ENCODE measurements around the gene TCF25. TPM values are rescaled to one million over a fixed set of nuclear protein-coding genes. Genes with fewer than 3 reads are reported as not detected.
"Not testable (repeated sequence)": the region's sequence is repeated elsewhere in the genome, so short reads cannot be mapped to it uniquely, and the experiment has no call there.

TCF25 gene
- total RNA-seq, result 100 to 1,000 TPM; 207 to 224 TPM
- 100 to 1,000 TPM in 1 of 2 donors, 10 to 100 TPM in 1; 47.6 to 273 TPM for polyA plus RNA-seq
- long read RNA-seq, donor 1, transcript TCF25-201 (18 exons, 2,233 nt), result major isoform, 314 of 574 reads
- long read RNA-seq, donor 1, transcript TCF25-203 (2 exons, 981 nt), result minor isoform, 11 of 574 reads
- long read RNA-seq, donor 1, transcript TCF25-202 (19 exons, 2,377 nt), result minor isoform, 14 of 574 reads
- long read RNA-seq, donor 1, partial matches to known transcripts, result 87 of 574 reads
- long read RNA-seq, donor 1, other reads (novel, unspliced or antisense), result 143 of 574 reads
- long read RNA-seq, donor 2, transcript TCF25-201 (18 exons, 2,233 nt), result major isoform, 35 of 104 reads
- long read RNA-seq, donor 2, partial matches to known transcripts, result 46 of 104 reads
- long read RNA-seq, donor 2, other reads (novel, unspliced or antisense), result 19 of 104 reads

GRCh38 chr16:89873109-89873971 is at the start of gene TCF25:
TSS of gene TCF25 (plus strand) at chr16:89873592. CDS start at chr16:89873668, 76 bp downstream.
- H3K27me3 ChIP-seq (ENCODE audit: control insufficient read depth in 1 of 2, insufficient read depth in 2 of 2, low read length in 1 of 2), result no peaks in the 10 kb centered on the region
- 1% methylated on average over 64 to 104 of the region's 104 CpGs for WGBS, 2 donors
- ATAC-seq (ENCODE audit: low FRiP score) (peak; percentile 87), DNase-seq (peak; percentile 87 to 95)
- peak within 1 kb of the TSS; percentile 48 to 82 for H3K4me3 ChIP-seq (ENCODE audit: low read length in 2 of 2)
- H3K36me3 ChIP-seq (ENCODE audit: control insufficient read depth in 1 of 2, insufficient read depth in 2 of 2, low read length in 1 of 2), result no peaks in the 10 kb centered on the region
- intact Hi-C loops (cut with DNase I), result loop anchor here (5.0 to 10.0 kb wide), 4 partner anchors 46 to 171 kb away; partner anchors contain the start of genes DBNDD1 (in 1 of the 2), SPATA2L (in 1 of the 2) and SPIRE2 (in 1 of the 2)
- no peaks in the 10 kb centered on the region for H3K9me3 ChIP-seq (ENCODE audit: control insufficient read depth, low read length)
- no peaks in the 10 kb centered on the region for H3K4me1 ChIP-seq (ENCODE audit: control insufficient read depth in 1 of 2, insufficient read depth in 2 of 2, low read length in 2 of 2)
- H3K27ac ChIP-seq (ENCODE audit: low read depth in 1 of 2, low read length in 2 of 2), result peak within 1 kb of the TSS; percentile 52 to 99

- DNase-seq; H3K27ac ChIP-seq (ENCODE audit: low read depth in 1 of 2, low read length in 2 of 2); ATAC-seq (ENCODE audit: low FRiP score); H3K9me3 ChIP-seq (ENCODE audit: control insufficient read depth, low read length); H3K4me3 ChIP-seq (ENCODE audit: low read length in 2 of 2); H3K36me3 ChIP-seq (ENCODE audit: control insufficient read depth in 1 of 2, insufficient read depth in 2 of 2, low read length in 1 of 2); intact Hi-C loops (cut with DNase I); H3K4me1 ChIP-seq (ENCODE audit: control insufficient read depth in 1 of 2, insufficient read depth in 2 of 2, low read length in 2 of 2); H3K27me3 ChIP-seq (ENCODE audit: control insufficient read depth in 1 of 2, insufficient read depth in 2 of 2, low read length in 1 of 2): not testable (repeated sequence)
- WGBS, 2 donors, result 65 to 67% methylated on average over 5 of the region's 5 CpGs
Measured at GRCh38 chr16:89823824-89824148, 49.6 kb upstream of the TCF25 start.

DNA sequence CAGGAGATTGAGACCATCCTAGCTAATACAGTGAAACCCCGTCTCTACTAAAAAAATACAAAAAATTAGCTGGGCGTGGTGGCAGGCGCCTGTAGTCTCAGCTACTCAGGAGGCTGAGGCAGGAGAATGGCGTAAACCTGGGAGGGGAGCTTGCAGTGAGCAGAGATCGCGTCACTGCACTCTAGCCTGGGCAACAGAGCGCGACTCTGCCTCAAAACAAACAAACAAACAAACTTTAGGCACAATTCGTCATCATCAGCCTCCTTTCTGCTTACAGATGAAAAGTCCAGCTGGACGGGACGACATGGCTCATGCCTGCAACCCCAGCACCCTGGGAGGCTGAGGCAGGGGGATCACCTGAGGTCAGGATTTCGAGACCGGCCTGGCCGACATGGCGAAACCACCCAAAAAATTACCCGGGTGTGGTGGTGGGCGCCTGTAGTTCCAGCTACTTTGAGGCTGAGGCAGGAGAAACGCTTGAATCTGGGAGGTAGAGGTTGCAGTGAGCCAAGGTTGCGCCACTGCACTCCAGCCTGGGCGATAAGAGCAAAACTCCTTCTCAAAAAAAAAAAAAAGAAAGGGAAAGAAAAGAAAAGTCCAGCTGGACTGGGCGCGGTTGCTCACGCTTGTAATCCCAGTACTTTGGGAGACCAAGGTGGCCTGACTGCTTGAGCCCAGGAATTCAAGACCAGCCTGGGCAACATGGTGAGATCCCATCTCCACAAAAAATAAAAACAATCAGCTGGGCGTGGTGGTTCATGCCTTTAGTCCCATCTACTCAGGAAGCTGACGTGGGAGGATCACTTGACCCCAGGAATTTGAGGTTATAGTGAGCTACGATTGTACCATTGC is 46.6 kb upstream of the TCF25 start:
- intact Hi-C loops (cut with DNase I), result loop anchor here in 1 of 2 donors (5.0 kb wide), 1 partner anchor 46 kb away; the partner anchor contains the start of gene TCF25
- H3K4me1 ChIP-seq (ENCODE audit: control insufficient read depth in 1 of 2, insufficient read depth in 2 of 2, low read length in 2 of 2), result no peaks in the 10 kb centered on the region
- H3K27ac ChIP-seq (ENCODE audit: low read depth in 1 of 2, low read length in 2 of 2), result no peak overlapping the region
- no peak for DNase-seq
- H3K9me3 ChIP-seq (ENCODE audit: control insufficient read depth, low read length), result no peaks in the 10 kb centered on the region
- no peak for ATAC-seq (ENCODE audit: low FRiP score)
- H3K36me3 ChIP-seq (ENCODE audit: control insufficient read depth in 1 of 2, insufficient read depth in 2 of 2, low read length in 1 of 2), result no peaks in the 10 kb centered on the region
- no peaks in the 10 kb centered on the region for H3K27me3 ChIP-seq (ENCODE audit: control insufficient read depth in 1 of 2, insufficient read depth in 2 of 2, low read length in 1 of 2)
- WGBS, 2 donors, result 79 to 86% methylated on average over 25 to 26 of the region's 26 CpGs
- no peak overlapping the region for H3K4me3 ChIP-seq (ENCODE audit: low read length in 2 of 2)

GRCh38 chr16:89827383-89828198 is 45.8 kb upstream of the TCF25 start:
- no peak overlapping the region for H3K27ac ChIP-seq (ENCODE audit: low read depth in 1 of 2, low read length in 2 of 2)
- no peak for ATAC-seq (ENCODE audit: low FRiP score)
- no peaks in the 10 kb centered on the region for H3K27me3 ChIP-seq (ENCODE audit: control insufficient read depth in 1 of 2, insufficient read depth in 2 of 2, low read length in 1 of 2)
- no peaks in the 10 kb centered on the region for H3K9me3 ChIP-seq (ENCODE audit: control insufficient read depth, low read length)
- H3K4me3 ChIP-seq (ENCODE audit: low read length in 2 of 2), result peak overlapping the region in 1 of 2 donors; percentile 23
- no peaks in the 10 kb centered on the region for H3K36me3 ChIP-seq (ENCODE audit: control insufficient read depth in 1 of 2, insufficient read depth in 2 of 2, low read length in 1 of 2)
- H3K4me1 ChIP-seq (ENCODE audit: control insufficient read depth in 1 of 2, insufficient read depth in 2 of 2, low read length in 2 of 2), result no peaks in the 10 kb centered on the region
- WGBS, 2 donors, result 4 to 6% methylated on average over 32 to 43 of the region's 43 CpGs
- intact Hi-C loops (cut with DNase I), result loop anchor here in 1 of 2 donors (5.0 kb wide), 1 partner anchor 45 kb away; the partner anchor contains the start of gene TCF25
- DNase-seq, result peak in 1 of 2 donors; percentile 58

- peak within 1 kb of the TSS in 1 of 2 donors; percentile 23 for H3K4me3 ChIP-seq (ENCODE audit: low read length in 2 of 2)
- ATAC-seq (ENCODE audit: low FRiP score), result peak; percentile 83
- no peaks in the 10 kb centered on the region for H3K27me3 ChIP-seq (ENCODE audit: control insufficient read depth in 1 of 2, insufficient read depth in 2 of 2, low read length in 1 of 2)
- H3K9me3 ChIP-seq (ENCODE audit: control insufficient read depth, low read length), result no peaks in the 10 kb centered on the region
- H3K27ac ChIP-seq (ENCODE audit: low read depth in 1 of 2, low read length in 2 of 2), result no peak within 1 kb of the TSS
- 2% methylated on average over 31 to 97 of the region's 98 CpGs for WGBS, 2 donors
- no peaks in the 10 kb centered on the region for H3K4me1 ChIP-seq (ENCODE audit: control insufficient read depth in 1 of 2, insufficient read depth in 2 of 2, low read length in 2 of 2)
- intact Hi-C loops (cut with DNase I), result loop anchor here in 1 of 2 donors (5.0 kb wide), 1 partner anchor 44 kb away; the partner anchor contains the start of gene TCF25
- DNase-seq, result peak; percentile 82 to 93
- no peaks in the 10 kb centered on the region for H3K36me3 ChIP-seq (ENCODE audit: control insufficient read depth in 1 of 2, insufficient read depth in 2 of 2, low read length in 1 of 2)
Measured at GRCh38 chr16:89828199-89828869, 45.1 kb upstream of the TCF25 start, which contains the start of gene SPIRE2. TSS of gene SPIRE2 (plus strand) at chr16:89828475. CDS start at chr16:89828551, 76 bp downstream.

DNA sequence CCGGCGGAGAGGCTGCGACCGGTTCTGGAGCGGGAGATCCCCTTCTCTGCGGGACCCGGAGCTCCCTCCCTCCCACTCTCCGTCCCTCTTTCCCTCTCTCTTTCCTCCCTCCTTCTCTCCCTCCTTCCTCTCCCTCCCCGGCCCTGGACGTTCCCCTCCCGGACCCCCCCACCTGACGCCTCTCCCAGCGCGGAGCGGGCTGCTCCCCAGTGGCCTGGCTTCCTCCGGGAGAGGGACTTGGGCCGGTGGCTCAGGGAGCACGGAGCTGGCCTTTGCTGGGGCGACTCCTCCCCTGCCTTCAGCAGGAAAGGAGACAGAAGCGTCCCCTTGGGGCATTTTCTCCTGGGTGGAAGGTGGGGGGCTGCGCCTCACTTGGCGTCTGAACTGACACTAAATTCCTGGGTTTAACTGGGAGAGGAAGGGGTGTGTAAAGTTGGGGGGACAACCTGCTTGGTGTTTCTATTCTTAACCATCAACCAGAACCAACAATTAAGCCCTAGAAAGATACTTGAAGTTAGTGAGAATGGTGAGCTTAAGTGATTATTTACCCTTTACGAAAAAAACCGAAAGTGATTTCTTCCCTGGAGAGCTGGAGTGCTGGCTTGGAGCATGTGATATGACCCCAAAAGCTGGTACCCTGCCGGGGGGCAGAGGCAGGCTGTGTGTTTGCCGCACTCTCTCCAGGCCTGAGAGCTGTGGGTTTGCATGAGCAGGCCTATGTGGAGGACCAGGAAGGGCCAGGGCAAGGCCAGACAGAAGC is 44.3 kb upstream of the TCF25 start:
- Histone ChIP-seq H3K4me1 (ENCODE audit: control insufficient read depth in 1 of 2, insufficient read depth in 2 of 2, low read length in 2 of 2) (no peaks in the 10 kb centered on the region), H3K9me3 (ENCODE audit: control insufficient read depth, low read length) (no peaks in the 10 kb centered on the region), H3K27ac (ENCODE audit: low read depth in 1 of 2, low read length in 2 of 2) (no peak overlapping the region), H3K4me3 (ENCODE audit: low read length in 2 of 2) (no peak overlapping the region), H3K36me3 (ENCODE audit: control insufficient read depth in 1 of 2, insufficient read depth in 2 of 2, low read length in 1 of 2) (no peaks in the 10 kb centered on the region), H3K27me3 (ENCODE audit: control insufficient read depth in 1 of 2, insufficient read depth in 2 of 2, low read length in 1 of 2) (no peaks in the 10 kb centered on the region)
- ATAC-seq (ENCODE audit: low FRiP score) (no peak), DNase-seq (no peak)
- 16 to 17% methylated on average over 19 to 26 of the region's 26 CpGs for WGBS, 2 donors
- intact Hi-C loops (cut with DNase I), result loop anchor here in 1 of 2 donors (5.0 kb wide), 1 partner anchor 43 kb away; the partner anchor contains the start of gene TCF25
